HG03045 (cell line): ENCODE results near the gene GBE1.

ENCODE experiments used
- ATAC-seq: cut with Tn5 transposase; IDR thresholded peaks from one replicate; pipeline ENCODE4 v1.9.1; 2021; ENCODE audit warnings: mild to moderate bottlenecking, moderate library complexity; ENCODE audit not compliant: unreplicated experiment

Gene GBE1

GRCh38 chr3:81707996-81708395 lies 53.4 kb downstream of the GBE1 start:
- no peak for ATAC-seq

- ATAC-seq = no peak
These were observed 59.3 kb downstream of the GBE1 start for GRCh38 chr3:81702126-81702525.

- ATAC-seq = no peak
These were observed 61.7 kb downstream of the GBE1 start for GRCh38 chr3:81699536-81700320.

- ATAC-seq = no peak
These were observed 65.4 kb downstream of the GBE1 start for GRCh38 chr3:81696090-81696489.

GRCh38 chr3:81695302-81695701 lies 66.1 kb downstream of the GBE1 start:
- ATAC-seq = no peak

- no peak for ATAC-seq
These were observed 66.8 kb downstream of the GBE1 start for GRCh38 chr3:81694662-81695061.

GRCh38 chr3:81692766-81693165 lies 68.7 kb downstream of the GBE1 start:
- ATAC-seq = no peak

GRCh38 chr3:81689617-81690016 lies 71.8 kb downstream of the GBE1 start:
- ATAC-seq = no peak

- no peak for ATAC-seq
These were observed 76.6 kb downstream of the GBE1 start for GRCh38 chr3:81684751-81685395.

- no peak for ATAC-seq
These were observed 84.6 kb downstream of the GBE1 start for GRCh38 chr3:81676706-81677456.

GRCh38 chr3:81674690-81675089 lies 86.8 kb downstream of the GBE1 start:
- ATAC-seq = no peak

- ATAC-seq = no peak
These were observed 93.2 kb downstream of the GBE1 start for GRCh38 chr3:81668283-81668682.

- no peak for ATAC-seq
These were observed 94.8 kb downstream of the GBE1 start for GRCh38 chr3:81666502-81667121.

GRCh38 chr3:81663114-81663513 lies 98.3 kb downstream of the GBE1 start:
- ATAC-seq = no peak

- no peak for ATAC-seq
These were observed 101.4 kb downstream of the GBE1 start for GRCh38 chr3:81660036-81660435.

GRCh38 chr3:81658322-81658997 lies 103.0 kb downstream of the GBE1 start:
- no peak for ATAC-seq

- ATAC-seq = no peak
These were observed 110.3 kb downstream of the GBE1 start for GRCh38 chr3:81651139-81651538.

GRCh38 chr3:81650187-81650586 lies 111.3 kb downstream of the GBE1 start:
- ATAC-seq = no peak

- ATAC-seq = no peak
These were observed 116.2 kb downstream of the GBE1 start for GRCh38 chr3:81645248-81645647.

- no peak for ATAC-seq
These were observed 117.7 kb downstream of the GBE1 start for GRCh38 chr3:81643721-81644120.

- ATAC-seq = no peak
These were observed 123.0 kb downstream of the GBE1 start for GRCh38 chr3:81638480-81638879.
